Measurements from ENCODE around the gene ZBTB42. TPM values are rescaled to one million over a fixed set of nuclear protein-coding genes. Genes with fewer than 3 reads are reported as not detected.

The ZBTB42 gene
- total RNA-seq, 1 experiment from 2014 or later = 6.4 TPM

DNA sequence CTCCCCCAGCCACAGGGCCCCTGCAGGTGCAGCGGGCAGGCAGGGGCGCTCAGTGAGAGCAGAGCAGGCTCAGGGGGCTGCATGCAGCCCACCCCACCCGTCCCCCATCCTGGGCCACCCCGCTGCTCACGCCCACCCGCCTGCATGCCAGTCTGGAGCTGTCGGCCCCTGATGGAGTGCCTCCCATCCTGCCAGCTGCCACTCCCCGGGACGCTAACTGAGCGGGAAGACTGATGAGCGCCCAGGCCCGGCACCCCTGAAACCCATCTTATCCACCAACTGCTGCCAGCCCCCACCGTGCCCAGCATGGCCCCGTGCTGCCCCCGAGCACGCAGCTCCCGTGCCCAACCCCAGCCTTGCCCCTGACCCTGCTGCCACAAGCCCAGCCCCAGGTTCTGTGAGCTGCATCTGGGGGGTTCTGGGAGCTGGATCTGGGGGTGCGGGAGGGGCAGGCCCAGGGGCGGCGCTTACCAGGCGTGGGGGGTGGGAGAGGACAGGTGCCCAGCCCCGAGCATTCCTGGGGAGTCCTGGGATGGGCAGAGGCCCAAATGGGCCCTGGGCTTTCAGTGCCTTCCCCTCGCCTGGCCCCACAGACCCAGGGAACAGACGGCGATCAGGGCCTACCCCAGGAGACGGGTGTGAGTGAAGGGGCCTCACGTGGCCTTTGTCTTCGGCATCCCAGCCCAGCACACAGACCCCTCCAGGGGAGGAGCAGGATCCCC lies 18.7 kb upstream of the ZBTB42 start (continued):
- TF ChIP-seq, protein P1, sequence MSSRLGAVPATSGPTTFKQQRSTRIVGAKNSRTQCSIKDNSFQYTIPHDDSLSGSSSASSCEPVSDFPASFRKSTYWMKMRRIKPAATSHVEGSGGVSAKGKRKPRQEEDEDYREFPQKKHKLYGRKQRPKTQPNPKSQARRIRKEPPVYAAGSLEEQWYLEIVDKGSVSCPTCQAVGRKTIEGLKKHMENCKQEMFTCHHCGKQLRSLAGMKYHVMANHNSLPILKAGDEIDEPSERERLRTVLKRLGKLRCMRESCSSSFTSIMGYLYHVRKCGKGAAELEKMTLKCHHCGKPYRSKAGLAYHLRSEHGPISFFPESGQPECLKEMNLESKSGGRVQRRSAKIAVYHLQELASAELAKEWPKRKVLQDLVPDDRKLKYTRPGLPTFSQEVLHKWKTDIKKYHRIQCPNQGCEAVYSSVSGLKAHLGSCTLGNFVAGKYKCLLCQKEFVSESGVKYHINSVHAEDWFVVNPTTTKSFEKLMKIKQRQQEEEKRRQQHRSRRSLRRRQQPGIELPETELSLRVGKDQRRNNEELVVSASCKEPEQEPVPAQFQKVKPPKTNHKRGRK (CRISPR knock-in tag; IDR thresholded peaks at IDR 0.05; ENCODE audit: borderline replicate concordance) = no peak
- TF ChIP-seq ETV6 (CRISPR knock-in tag; IDR thresholded peaks at IDR 0.05) = no peak

DNA sequence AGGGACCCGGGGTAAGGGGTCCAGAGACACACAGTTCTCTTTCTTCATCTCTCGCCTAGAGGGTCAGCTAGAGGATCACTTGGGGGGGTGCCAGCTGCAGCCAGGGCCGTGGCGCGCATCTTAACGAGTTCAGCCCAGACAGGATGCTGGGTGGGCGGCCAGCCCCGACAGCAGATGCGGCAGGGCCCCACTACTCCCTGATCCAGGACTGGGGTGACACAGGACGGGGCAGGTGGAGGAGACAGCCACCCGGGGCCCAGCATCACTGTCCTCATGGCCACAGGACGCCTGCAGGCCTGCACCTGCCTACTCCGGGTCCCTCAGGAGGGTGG lies 18.1 kb upstream of the ZBTB42 start:
- ChIA-PET CTCF (no interaction called here), POLR2A (no interaction called here)
- ATAC-seq (no peak), DNase-seq (ENCODE audit: low spot score) (no peak)
- Mint-ChIP-seq H3K36me3 (no peaks in the 10 kb centered on the region), H3K27me3 (ENCODE audit: low read depth) (no peaks in the 10 kb centered on the region), H3K27ac (no peak overlapping the region), H3K4me3 (no peak overlapping the region), H3K4me1 (no peaks in the 10 kb centered on the region), H3K9me3 (no peaks in the 10 kb centered on the region)
- TF ChIP-seq EMX1 (CRISPR knock-in tag; IDR thresholded peaks at IDR 0.05) (no peak), GTF2I (CRISPR knock-in tag; conservative IDR thresholded peaks at IDR 0.05) (no peak)
- TF ChIP-seq, protein P2, sequence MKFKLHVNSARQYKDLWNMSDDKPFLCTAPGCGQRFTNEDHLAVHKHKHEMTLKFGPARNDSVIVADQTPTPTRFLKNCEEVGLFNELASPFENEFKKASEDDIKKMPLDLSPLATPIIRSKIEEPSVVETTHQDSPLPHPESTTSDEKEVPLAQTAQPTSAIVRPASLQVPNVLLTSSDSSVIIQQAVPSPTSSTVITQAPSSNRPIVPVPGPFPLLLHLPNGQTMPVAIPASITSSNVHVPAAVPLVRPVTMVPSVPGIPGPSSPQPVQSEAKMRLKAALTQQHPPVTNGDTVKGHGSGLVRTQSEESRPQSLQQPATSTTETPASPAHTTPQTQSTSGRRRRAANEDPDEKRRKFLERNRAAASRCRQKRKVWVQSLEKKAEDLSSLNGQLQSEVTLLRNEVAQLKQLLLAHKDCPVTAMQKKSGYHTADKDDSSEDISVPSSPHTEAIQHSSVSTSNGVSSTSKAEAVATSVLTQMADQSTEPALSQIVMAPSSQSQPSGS (CRISPR knock-in tag; IDR thresholded peaks at IDR 0.05; ENCODE audit: borderline replicate concordance, low read depth) = no peak
- TF ChIP-seq, protein P3, sequence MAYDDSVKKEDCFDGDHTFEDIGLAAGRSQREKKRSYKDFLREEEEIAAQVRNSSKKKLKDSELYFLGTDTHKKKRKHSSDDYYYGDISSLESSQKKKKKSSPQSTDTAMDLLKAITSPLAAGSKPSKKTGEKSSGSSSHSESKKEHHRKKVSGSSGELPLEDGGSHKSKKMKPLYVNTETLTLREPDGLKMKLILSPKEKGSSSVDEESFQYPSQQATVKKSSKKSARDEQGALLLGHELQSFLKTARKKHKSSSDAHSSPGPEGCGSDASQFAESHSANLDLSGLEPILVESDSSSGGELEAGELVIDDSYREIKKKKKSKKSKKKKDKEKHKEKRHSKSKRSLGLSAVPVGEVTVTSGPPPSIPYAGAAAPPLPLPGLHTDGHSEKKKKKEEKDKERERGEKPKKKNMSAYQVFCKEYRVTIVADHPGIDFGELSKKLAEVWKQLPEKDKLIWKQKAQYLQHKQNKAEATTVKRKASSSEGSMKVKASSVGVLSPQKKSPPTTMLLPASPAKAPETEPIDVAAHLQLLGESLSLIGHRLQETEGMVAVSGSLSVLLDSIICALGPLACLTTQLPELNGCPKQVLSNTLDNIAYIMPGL (CRISPR knock-in tag; IDR thresholded peaks at IDR 0.05) = no peak

DNA sequence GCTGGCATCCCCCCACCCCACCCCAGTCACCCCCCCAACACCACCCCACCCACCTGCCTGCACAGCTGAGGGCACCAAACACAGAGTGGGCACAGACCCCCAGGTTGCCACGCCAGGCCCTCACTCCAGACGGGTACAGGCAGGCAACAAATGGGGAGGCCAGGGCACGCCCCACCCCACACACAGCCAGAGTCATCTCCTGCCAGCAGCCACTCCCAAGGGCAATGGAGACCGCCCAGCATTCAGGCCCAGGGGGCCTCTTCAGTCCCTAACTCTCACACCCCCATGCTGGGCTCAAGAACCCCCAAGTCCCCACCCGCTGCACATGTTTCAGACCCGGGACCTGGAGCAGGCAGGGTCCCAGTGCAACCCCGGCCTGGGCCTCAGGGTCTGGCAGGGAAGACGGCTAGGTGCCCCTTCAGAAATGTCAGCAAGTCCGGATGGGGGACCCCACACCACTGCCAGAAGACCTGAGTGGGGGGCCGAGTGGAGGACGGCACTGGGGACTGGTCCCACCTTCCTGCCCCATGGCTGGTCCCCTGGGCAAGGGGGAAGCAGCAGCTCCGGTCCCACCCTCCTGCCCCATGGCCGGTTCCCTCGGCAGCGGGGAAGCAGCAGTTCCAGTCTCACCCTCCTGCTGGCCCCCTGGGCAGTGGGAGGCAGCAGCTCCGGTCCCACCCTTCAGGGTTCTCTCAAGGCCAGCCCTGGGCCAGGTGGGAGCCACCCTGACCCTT lies 17.2 kb upstream of the ZBTB42 start:
- Mint-ChIP-seq H3K27ac (no peak overlapping the region), H3K27me3 (ENCODE audit: low read depth) (no peaks in the 10 kb centered on the region), H3K4me1 (no peaks in the 10 kb centered on the region), H3K4me3 (no peak overlapping the region), H3K9me3 (no peaks in the 10 kb centered on the region), H3K36me3 (no peaks in the 10 kb centered on the region)
- ATAC-seq (no peak), DNase-seq (ENCODE audit: low spot score) (no peak)
- TF ChIP-seq ZNF396 (CRISPR knock-in tag; IDR thresholded peaks at IDR 0.05; ENCODE audit: borderline replicate concordance) (no peak), ETV6 (CRISPR knock-in tag; IDR thresholded peaks at IDR 0.05) (no peak), KAT7 (CRISPR knock-in tag; IDR thresholded peaks at IDR 0.05; ENCODE audit: borderline replicate concordance) (no peak), JUN (CRISPR knock-in tag; IDR thresholded peaks at IDR 0.05) (no peak), ZBTB21 (CRISPR knock-in tag; IDR thresholded peaks at IDR 0.05; ENCODE audit: borderline replicate concordance) (no peak), NFATC4 (CRISPR knock-in tag; IDR thresholded peaks at IDR 0.05) (no peak), ZNF423 (CRISPR knock-in tag; IDR thresholded peaks at IDR 0.05) (no peak), ESRRA (CRISPR knock-in tag; IDR thresholded peaks at IDR 0.05; ENCODE audit: borderline replicate concordance) (no peak)
- TF ChIP-seq, protein P4, sequence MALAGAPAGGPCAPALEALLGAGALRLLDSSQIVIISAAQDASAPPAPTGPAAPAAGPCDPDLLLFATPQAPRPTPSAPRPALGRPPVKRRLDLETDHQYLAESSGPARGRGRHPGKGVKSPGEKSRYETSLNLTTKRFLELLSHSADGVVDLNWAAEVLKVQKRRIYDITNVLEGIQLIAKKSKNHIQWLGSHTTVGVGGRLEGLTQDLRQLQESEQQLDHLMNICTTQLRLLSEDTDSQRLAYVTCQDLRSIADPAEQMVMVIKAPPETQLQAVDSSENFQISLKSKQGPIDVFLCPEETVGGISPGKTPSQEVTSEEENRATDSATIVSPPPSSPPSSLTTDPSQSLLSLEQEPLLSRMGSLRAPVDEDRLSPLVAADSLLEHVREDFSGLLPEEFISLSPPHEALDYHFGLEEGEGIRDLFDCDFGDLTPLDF (CRISPR knock-in tag; IDR thresholded peaks at IDR 0.05) = no peak
- TF ChIP-seq, protein P5, sequence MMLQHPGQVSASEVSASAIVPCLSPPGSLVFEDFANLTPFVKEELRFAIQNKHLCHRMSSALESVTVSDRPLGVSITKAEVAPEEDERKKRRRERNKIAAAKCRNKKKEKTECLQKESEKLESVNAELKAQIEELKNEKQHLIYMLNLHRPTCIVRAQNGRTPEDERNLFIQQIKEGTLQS (CRISPR knock-in tag; conservative IDR thresholded peaks at IDR 0.05) = no peak
- TF ChIP-seq, protein P6, sequence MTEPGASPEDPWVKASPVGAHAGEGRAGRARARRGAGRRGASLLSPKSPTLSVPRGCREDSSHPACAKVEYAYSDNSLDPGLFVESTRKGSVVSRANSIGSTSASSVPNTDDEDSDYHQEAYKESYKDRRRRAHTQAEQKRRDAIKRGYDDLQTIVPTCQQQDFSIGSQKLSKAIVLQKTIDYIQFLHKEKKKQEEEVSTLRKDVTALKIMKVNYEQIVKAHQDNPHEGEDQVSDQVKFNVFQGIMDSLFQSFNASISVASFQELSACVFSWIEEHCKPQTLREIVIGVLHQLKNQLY (CRISPR knock-in tag; IDR thresholded peaks at IDR 0.05) = no peak
- TF ChIP-seq, protein P7, sequence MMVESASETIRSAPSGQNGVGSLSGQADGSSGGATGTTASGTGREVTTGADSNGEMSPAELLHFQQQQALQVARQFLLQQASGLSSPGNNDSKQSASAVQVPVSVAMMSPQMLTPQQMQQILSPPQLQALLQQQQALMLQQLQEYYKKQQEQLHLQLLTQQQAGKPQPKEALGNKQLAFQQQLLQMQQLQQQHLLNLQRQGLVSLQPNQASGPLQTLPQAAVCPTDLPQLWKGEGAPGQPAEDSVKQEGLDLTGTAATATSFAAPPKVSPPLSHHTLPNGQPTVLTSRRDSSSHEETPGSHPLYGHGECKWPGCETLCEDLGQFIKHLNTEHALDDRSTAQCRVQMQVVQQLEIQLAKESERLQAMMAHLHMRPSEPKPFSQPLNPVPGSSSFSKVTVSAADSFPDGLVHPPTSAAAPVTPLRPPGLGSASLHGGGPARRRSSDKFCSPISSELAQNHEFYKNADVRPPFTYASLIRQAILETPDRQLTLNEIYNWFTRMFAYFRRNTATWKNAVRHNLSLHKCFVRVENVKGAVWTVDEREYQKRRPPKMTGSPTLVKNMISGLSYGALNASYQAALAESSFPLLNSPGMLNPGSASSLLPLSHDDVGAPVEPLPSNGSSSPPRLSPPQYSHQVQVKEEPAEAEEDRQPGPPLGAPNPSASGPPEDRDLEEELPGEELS (CRISPR knock-in tag; IDR thresholded peaks at IDR 0.05) = no peak
- TF ChIP-seq, protein P8, sequence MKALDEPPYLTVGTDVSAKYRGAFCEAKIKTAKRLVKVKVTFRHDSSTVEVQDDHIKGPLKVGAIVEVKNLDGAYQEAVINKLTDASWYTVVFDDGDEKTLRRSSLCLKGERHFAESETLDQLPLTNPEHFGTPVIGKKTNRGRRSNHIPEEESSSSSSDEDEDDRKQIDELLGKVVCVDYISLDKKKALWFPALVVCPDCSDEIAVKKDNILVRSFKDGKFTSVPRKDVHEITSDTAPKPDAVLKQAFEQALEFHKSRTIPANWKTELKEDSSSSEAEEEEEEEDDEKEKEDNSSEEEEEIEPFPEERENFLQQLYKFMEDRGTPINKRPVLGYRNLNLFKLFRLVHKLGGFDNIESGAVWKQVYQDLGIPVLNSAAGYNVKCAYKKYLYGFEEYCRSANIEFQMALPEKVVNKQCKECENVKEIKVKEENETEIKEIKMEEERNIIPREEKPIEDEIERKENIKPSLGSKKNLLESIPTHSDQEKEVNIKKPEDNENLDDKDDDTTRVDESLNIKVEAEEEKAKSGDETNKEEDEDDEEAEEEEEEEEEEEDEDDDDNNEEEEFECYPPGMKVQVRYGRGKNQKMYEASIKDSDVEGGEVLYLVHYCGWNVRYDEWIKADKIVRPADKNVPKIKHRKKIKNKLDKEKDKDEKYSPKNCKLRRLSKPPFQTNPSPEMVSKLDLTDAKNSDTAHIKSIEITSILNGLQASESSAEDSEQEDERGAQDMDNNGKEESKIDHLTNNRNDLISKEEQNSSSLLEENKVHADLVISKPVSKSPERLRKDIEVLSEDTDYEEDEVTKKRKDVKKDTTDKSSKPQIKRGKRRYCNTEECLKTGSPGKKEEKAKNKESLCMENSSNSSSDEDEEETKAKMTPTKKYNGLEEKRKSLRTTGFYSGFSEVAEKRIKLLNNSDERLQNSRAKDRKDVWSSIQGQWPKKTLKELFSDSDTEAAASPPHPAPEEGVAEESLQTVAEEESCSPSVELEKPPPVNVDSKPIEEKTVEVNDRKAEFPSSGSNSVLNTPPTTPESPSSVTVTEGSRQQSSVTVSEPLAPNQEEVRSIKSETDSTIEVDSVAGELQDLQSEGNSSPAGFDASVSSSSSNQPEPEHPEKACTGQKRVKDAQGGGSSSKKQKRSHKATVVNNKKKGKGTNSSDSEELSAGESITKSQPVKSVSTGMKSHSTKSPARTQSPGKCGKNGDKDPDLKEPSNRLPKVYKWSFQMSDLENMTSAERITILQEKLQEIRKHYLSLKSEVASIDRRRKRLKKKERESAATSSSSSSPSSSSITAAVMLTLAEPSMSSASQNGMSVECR (CRISPR knock-in tag; IDR thresholded peaks at IDR 0.05; ENCODE audit: borderline replicate concordance) = no peak
- CTCF ChIA-PET = interaction anchor here (0.7 kb wide), 1 partner anchor 44 kb away, joined by 3 read pairs; no protein-coding TSS in a partner anchor
- POLR2A ChIA-PET = no interaction called here

All from WTC11 (cell line).